ENCODE measurements around the gene BCL6.

The BCL6 gene

DNA sequence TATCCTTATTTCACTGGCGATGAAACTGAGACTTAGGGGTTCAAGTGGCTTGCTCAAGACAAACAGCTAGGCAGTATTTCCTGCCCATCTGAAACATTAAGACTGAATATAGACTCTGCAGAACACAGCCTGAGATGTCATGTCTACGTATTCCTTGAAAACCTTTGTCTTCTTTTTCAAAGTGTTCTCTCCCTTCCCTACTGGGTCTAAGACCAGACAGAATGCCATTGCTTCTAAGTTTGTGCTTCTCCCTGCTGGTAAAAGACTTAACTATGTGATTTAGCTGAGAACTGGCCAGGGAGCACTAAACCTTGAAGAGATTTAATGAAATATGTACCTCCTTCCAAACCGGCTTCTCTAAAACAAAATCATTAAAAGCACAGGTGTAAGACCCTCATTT lies 9.9 kb downstream of the BCL6 start:
- no peak overlapping the region for H3K4me3 ChIP-seq (ENCODE audit: low read depth, low read length)
- TF ChIP-seq, protein P1, sequence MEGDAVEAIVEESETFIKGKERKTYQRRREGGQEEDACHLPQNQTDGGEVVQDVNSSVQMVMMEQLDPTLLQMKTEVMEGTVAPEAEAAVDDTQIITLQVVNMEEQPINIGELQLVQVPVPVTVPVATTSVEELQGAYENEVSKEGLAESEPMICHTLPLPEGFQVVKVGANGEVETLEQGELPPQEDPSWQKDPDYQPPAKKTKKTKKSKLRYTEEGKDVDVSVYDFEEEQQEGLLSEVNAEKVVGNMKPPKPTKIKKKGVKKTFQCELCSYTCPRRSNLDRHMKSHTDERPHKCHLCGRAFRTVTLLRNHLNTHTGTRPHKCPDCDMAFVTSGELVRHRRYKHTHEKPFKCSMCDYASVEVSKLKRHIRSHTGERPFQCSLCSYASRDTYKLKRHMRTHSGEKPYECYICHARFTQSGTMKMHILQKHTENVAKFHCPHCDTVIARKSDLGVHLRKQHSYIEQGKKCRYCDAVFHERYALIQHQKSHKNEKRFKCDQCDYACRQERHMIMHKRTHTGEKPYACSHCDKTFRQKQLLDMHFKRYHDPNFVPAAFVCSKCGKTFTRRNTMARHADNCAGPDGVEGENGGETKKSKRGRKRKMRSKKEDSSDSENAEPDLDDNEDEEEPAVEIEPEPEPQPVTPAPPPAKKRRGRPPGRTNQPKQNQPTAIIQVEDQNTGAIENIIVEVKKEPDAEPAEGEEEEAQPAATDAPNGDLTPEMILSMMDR (IDR thresholded peaks at IDR 0.05; ENCODE audit: insufficient read depth, low read depth, low read length, missing control alignments) = no peak
- no peak for DNase-seq (ENCODE audit: low read depth)

DNA sequence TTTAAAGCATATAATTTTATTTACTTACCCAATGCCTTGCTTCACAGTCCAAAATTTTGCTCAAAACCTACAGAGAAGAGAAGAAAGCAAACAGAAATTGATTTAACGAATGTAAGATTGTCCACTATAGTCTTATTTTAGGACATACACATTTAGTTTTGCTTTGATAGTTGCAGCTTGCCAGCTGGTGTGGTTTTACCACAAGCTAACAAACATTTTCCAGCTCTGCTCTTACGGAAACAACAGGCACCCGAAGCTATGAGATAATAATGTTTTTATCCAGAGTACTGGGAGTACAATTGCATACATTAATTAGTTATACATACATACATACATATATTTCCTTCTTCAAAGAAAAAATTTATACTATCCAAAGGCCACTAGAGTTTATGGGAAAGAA lies 10.4 kb downstream of the BCL6 start:
- TF ChIP-seq, protein P1 (IDR thresholded peaks at IDR 0.05; ENCODE audit: insufficient read depth, low read depth, low read length, missing control alignments) = no peak
- DNase-seq (ENCODE audit: low read depth) = no peak

GRCh38 chr3:187733371-187733770 lies 11.9 kb downstream of the BCL6 start:
- DNase-seq (ENCODE audit: low read depth) = no peak
- no peak overlapping the region for H3K4me3 ChIP-seq (ENCODE audit: low read depth, low read length)
- TF ChIP-seq, protein P1 (IDR thresholded peaks at IDR 0.05; ENCODE audit: insufficient read depth, low read depth, low read length, missing control alignments) = no peak

More for the DNA sequence above, 10.4 kb downstream of the BCL6 start:
- H3K4me3 ChIP-seq (ENCODE audit: low read depth, low read length) = no peak overlapping the region

DNA sequence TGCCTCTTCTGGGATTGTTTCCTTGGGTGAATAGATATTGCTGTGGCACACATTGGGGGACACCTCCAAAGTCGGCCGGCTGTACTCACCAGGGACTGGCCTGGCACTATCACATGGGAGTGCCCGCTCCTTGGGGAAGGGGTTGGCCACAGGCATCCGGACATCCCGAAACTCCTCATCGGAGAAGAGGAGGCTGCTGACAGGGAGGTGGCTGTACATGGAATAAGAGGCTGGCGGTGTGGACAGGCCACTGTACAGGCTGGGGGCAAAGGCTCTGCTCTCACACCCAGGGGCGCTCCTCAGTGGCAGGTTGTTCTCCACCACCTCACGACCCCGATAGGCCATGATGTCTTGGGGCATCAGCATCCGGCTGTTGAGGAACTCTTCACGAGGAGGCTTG lies 15.7 kb downstream of the BCL6 start:
- TF ChIP-seq, protein P1 (IDR thresholded peaks at IDR 0.05; ENCODE audit: insufficient read depth, low read depth, low read length, missing control alignments) = no peak
- no peak for DNase-seq (ENCODE audit: low read depth)
- no peak overlapping the region for H3K4me3 ChIP-seq (ENCODE audit: low read depth, low read length)

GRCh38 chr3:187728940-187729583 lies 16.2 kb downstream of the BCL6 start:
- DNase-seq (ENCODE audit: low read depth) = no peak
- H3K4me3 ChIP-seq (ENCODE audit: low read depth, low read length) = no peak overlapping the region
- TF ChIP-seq, protein P1 (IDR thresholded peaks at IDR 0.05; ENCODE audit: insufficient read depth, low read depth, low read length, missing control alignments) = no peak

- H3K4me3 ChIP-seq (ENCODE audit: low read depth, low read length) = no peak overlapping the region
- no peak for DNase-seq (ENCODE audit: low read depth)
- TF ChIP-seq, protein P1 (IDR thresholded peaks at IDR 0.05; ENCODE audit: insufficient read depth, low read depth, low read length, missing control alignments) = no peak
Observed at GRCh38 chr3:187728248-187728647, 17.0 kb downstream of the BCL6 start.

- no peak for DNase-seq (ENCODE audit: low read depth)
- H3K4me3 ChIP-seq (ENCODE audit: low read depth, low read length) = no peak overlapping the region
- TF ChIP-seq, protein P1 (IDR thresholded peaks at IDR 0.05; ENCODE audit: insufficient read depth, low read depth, low read length, missing control alignments) = no peak
Observed at GRCh38 chr3:187726564-187726963, 18.7 kb downstream of the BCL6 start.
